Measurements from ENCODE around the gene PLXNA4.

The PLXNA4 gene

DNA sequence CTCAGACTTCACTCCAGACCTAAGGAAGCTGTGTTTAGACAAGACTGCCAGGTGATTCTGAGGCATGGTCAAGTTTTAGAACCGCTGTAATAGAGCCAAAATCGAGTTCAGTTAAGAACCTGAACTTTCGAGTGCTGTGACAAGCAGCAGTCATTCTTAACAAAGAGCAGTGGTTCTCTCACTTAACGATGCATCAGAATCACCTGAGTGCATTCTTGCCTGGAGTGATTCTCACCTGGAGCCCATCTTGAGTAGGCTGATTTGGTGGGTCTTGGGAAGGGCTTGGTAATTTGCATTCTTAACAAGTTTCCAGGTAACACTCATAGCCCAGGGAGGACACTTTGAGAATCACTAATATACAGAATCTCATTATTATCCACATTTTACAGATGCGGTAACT lies 44.7 kb downstream of the PLXNA4 start:
- no peak for TF ChIP-seq JUND (IDR thresholded peaks at IDR 0.05; ENCODE audit: low read depth)
- DNase-seq (ENCODE audit: low read depth in 1 of 2, low spot score in 1 of 2) = no peak
- in situ Hi-C loops (cut with HindIII; ENCODE audit: low pct_unique_long_range_greater_than_20kb, low sequenced_read_pairs) = no loop called here

DNA sequence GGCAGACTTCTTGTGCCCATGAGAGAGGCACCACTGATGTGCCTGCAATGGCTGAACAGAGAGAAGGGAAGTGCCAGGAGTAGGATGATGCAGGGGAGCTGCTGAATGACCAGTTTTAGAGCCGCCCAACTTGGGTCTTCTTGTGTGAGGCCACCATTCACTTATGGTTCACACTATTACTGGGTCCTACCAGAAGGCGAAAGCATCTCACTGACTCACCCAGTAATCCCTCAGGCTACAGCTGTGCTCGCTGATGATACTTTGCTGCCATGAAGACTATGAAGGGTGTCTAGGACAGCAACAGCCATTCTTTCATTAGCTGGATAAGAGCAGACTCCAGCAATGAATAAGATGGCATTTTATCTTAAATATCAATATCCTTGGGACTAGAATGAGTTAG lies 47.6 kb downstream of the PLXNA4 start:
- TF ChIP-seq JUND (IDR thresholded peaks at IDR 0.05; ENCODE audit: low read depth) = no peak
- in situ Hi-C loops (cut with HindIII; ENCODE audit: low pct_unique_long_range_greater_than_20kb, low sequenced_read_pairs) = no loop called here
- DNase-seq (ENCODE audit: low read depth in 1 of 2, low spot score in 1 of 2) = no peak

DNA sequence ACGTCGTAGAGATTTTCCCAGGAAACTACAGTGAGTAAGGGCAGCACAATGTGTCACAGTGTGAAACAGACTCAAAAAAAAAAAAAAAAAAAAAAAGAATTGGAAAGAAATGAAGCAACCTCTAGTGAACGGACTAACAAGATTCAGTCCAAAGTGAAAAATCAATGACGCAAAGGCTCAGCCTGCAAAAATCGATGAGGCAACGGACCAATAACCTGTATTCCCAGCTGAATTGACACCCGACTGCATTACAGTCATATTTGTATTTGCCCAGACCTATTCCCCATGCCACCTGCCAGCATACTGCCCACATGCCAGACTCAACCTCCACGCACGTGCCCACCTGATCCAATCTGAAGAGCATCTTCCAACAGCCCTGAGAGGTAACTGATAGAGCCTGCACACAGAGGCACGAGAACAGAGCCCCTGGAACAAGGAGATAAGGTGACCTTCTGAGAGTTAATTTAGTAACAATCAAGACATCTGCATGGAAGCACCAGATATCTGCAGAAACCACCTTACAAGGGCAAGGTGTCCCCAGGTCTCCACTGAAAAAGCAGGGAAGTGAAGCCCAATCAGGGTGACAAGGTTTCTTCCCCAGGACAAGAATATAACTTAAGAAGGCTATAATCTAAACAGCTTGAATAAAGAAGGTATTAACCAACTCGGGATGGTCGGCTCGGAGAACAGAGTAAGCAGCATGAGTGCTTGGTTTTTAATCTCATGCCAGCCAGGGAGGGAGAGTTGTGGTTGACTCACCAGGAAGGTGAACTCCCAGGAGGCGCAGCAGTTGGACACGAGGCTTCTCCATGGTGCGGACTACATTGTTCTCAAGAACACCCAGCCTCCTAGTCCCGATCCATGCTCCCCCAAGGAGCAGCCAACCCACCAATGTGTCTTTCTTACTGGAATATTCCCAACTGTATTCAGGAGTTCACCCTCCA lies 48.5 kb downstream of the PLXNA4 start:
- TF ChIP-seq JUND (IDR thresholded peaks at IDR 0.05; ENCODE audit: low read depth) = no peak
- in situ Hi-C loops (cut with HindIII; ENCODE audit: low pct_unique_long_range_greater_than_20kb, low sequenced_read_pairs) = no loop called here
- no peak for DNase-seq (ENCODE audit: low read depth in 1 of 2, low spot score in 1 of 2)

DNA sequence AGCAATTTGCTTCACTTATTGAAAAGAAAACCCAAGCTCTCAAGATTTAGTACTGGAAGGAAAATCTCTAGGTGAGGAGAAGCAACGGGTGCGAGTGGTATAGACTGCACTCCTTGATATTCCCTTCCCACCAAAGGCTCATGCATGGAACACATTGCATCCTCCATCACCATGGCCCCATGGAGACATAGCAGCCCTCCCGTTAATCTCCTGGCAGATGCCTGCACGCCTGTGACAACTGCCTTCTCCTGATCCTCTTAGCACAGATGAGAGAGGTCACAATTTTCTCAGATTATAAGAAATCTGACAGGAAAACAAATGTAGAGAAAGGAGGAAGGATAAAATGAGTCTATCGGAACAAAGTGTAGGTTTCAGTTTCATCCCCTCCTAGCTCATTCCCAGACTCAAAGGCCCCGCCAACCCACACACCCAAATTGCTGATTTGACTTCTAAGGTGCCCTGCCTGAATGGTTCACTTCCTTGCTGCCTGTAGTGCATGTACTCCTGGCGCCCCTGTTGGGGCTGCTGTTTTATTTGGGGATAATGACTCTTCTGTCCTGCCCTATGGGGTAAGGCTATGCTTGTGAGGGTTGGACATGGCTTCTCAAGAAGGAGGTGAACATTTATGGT lies 50.0 kb downstream of the PLXNA4 start:
- no peak for TF ChIP-seq JUND (IDR thresholded peaks at IDR 0.05; ENCODE audit: low read depth)
- DNase-seq (ENCODE audit: low read depth in 1 of 2, low spot score in 1 of 2) = no peak
- in situ Hi-C loops (cut with HindIII; ENCODE audit: low pct_unique_long_range_greater_than_20kb, low sequenced_read_pairs) = no loop called here

DNA sequence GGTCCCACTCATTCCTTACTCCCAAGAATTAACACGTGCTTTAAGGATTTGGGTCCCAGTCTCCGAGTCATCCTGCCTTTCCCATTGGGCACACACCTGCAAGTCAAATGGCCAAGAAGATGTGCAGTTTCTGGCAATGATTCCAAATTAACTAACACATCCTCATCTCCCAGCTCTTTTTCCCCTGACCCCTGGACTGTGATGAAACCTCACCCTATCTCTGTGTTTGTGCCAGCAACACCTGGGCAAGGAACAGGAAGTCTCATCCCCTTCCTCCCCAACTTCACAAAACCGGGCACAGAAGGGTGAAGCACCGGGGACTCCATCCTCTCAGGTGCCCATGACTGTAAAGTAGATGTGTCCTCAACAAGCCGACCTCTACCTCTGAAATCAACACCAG lies 54.8 kb downstream of the PLXNA4 start:
- no peak for TF ChIP-seq JUND (IDR thresholded peaks at IDR 0.05; ENCODE audit: low read depth)
- in situ Hi-C loops (cut with HindIII; ENCODE audit: low pct_unique_long_range_greater_than_20kb, low sequenced_read_pairs) = no loop called here
- DNase-seq (ENCODE audit: low read depth in 1 of 2, low spot score in 1 of 2) = no peak

DNA sequence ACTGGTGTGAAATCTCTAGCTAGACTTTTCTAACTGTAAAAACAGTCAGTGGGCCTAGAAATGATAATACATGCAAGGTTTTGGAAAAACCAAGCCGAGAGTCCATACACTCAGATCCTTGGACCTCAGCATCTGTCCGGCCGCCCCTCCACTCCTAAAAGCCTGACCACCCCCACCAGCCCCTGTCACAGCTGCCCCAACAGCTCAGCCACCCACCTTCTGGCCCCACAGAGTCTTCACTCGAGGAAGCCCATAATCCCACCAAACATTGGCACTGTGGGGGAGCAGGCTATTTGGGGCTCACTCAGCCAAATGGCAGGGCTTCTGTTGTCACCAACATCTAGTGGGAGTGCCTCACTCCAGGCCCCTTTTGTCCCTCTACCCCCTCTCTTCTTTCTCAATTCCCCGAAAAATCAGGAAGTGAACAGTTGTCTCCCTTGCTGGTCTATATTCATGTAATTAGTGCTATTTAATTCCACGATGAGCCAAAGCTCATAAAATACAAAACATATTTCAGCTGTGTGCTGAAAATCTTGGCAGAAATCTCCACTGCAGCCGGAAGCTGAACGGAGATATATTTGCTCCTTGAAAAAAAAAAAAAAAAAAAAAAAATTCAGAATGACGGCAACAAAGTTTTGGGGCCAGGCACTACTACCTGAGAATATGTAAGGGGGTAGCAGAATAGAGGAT lies 55.5 kb downstream of the PLXNA4 start:
- in situ Hi-C loops (cut with HindIII; ENCODE audit: low pct_unique_long_range_greater_than_20kb, low sequenced_read_pairs) = no loop called here
- no peak for TF ChIP-seq JUND (IDR thresholded peaks at IDR 0.05; ENCODE audit: low read depth)
- no peak for DNase-seq (ENCODE audit: low read depth in 1 of 2, low spot score in 1 of 2)

DNA sequence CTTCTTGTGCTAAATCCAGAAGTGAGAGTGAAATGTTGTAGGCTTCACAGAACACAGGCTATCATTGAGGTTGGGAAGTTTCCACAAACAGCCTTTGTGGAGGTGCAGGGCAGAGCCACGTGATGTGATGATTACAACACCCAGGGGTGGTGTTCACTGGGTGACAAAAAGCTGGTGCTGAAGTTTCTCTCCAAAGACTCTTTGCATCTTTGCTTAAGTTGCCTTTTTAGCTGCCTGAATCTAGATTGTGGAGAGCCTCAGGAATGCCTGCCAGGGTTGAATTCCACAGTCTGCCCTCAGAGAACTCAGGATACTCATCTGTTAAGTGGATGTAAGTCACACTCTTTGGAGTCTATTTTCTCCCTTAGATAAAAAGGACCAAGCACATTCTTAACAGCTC lies 56.3 kb downstream of the PLXNA4 start:
- in situ Hi-C loops (cut with HindIII; ENCODE audit: low pct_unique_long_range_greater_than_20kb, low sequenced_read_pairs) = no loop called here
- DNase-seq (ENCODE audit: low read depth in 1 of 2, low spot score in 1 of 2) = no peak
- no peak for TF ChIP-seq JUND (IDR thresholded peaks at IDR 0.05; ENCODE audit: low read depth)

DNA sequence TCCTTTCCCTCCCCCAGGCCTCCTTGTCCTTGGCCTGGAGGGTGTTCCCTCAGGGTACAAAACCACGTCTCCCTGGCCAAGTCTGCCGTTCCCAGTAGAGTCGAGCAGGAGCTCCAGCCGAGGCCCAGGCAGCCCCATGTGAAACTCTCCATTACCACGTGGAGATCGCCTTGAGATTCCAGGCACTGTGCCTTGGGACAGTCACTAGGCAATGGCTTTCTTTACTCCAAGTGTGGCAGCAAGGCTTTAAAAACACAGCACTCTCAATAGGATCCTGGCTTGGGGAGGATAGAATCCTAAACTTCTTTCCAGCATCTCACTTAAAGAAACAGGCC lies 57.5 kb downstream of the PLXNA4 start:
- in situ Hi-C loops (cut with HindIII; ENCODE audit: low pct_unique_long_range_greater_than_20kb, low sequenced_read_pairs) = no loop called here
- no peak for DNase-seq (ENCODE audit: low read depth in 1 of 2, low spot score in 1 of 2)
- no peak for TF ChIP-seq JUND (IDR thresholded peaks at IDR 0.05; ENCODE audit: low read depth)

DNA sequence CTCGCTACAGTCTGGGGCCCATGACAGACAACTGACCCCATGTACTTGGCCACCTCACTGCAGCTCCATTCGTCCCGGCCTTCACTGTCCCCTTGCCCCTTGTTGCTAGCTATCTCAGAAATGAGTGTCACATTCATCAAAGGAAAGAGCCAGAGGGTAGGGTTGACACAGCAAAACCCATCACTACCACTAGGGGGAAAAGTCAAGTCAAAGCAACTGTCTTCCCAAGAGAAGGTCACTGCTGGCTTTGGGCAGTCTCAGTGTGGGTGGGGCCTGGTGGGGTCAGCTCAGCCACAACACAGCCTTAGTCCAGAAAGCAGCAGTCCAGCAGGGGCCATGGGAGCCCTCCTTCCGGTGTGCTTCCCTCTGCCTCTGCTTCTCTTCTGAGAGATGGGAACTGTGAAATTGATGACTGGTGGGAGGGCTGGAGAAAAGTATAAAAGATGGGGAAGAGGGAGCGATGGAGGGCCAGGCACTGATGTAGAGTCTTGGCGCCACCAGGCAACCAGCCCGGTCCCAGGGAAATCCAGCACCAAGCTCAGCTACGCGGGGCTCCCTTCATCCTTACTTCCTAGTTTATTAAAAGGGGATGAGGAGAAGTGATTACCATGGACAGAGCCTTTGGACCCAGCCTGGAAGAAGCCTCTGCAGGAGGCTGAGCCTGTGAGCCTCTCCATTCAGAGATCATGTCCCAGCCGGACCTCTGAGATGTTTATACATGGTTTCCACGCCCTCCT lies 58.0 kb downstream of the PLXNA4 start:
- in situ Hi-C loops (cut with HindIII; ENCODE audit: low pct_unique_long_range_greater_than_20kb, low sequenced_read_pairs) = no loop called here
- DNase-seq (ENCODE audit: low read depth in 1 of 2, low spot score in 1 of 2) = peak in 1 of 2 experiments; percentile 3
- TF ChIP-seq JUND (IDR thresholded peaks at IDR 0.05; ENCODE audit: low read depth) = no peak

DNA sequence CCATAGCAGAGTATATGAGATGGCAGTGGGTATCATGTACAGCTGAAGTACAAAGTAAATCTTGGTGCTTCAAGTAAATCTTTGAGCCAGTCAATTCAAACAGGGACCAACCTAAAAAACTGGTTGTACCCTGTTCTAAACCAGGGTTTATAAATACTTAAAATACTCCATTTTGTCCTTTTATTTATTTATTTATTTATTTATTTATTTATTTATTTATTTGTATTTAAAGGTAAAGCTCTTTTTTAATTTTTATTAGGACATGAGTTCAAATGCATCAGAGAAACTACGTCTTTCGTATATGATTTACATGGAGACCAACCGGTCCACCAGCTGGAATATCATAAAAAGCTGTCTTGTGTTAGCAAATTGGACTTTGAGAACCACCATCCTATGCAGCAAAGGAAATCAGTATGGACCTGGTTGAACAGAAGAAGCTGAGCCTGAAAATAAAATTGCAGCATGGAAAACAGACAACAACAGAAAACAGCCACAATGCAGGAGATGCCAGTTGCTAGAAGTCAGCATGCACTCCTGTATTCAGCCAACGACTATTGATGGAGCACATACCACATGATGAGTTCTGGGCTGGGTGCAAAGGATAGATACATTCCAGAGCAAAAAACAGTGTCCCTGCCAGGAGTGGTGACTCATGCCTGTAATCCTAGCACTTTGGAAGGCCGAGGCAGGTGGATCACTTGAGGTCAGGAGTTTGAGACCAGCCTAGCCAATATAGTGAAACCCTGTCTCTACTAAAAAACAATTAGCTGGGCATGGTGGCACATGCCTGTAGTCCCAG lies 60.0 kb downstream of the PLXNA4 start:
- in situ Hi-C loops (cut with HindIII; ENCODE audit: low pct_unique_long_range_greater_than_20kb, low sequenced_read_pairs) = no loop called here
- no peak for TF ChIP-seq JUND (IDR thresholded peaks at IDR 0.05; ENCODE audit: low read depth)
- no peak for DNase-seq (ENCODE audit: low read depth in 1 of 2, low spot score in 1 of 2)

DNA sequence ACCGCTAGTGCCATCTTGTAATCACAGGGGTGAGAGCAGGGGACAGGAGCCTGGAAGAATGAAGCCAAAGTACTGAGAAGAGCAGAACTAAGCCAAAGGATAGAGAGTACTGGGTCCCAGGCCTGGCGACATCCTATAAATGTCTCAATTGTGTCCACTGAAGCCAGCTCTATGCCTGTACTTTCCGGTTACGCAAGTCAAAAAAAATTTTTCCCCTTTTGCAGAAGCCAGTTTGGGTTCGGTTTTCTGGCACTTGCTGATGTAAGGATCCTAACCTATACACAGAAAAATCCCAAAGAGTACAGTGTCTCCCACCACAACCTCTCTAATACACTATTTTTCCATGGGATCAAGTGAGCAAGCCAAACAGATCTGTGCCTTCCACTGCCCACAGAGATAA lies 61.1 kb downstream of the PLXNA4 start:
- no peak for TF ChIP-seq JUND (IDR thresholded peaks at IDR 0.05; ENCODE audit: low read depth)
- in situ Hi-C loops (cut with HindIII; ENCODE audit: low pct_unique_long_range_greater_than_20kb, low sequenced_read_pairs) = no loop called here
- no peak for DNase-seq (ENCODE audit: low read depth in 1 of 2, low spot score in 1 of 2)

DNA sequence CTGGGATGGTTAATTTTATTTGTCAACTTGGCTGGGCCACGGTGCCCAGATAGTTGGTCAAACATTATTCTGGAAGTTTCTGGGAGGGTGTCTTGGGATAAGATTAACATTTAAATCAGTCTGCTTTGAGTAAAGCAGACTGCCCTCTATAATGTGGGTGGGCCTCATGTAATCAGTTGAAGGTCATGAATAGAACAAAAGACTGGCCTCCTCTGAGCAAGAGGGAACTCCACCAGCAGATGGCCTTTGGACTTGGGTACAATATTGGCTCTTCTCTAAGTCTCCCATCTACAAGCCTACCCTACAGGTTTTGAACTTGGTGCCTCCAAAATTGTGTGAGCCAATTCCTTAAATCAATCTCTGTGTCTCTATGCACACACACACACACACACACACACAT lies 61.8 kb downstream of the PLXNA4 start:
- DNase-seq (ENCODE audit: low read depth in 1 of 2, low spot score in 1 of 2) = no peak
- TF ChIP-seq JUND (IDR thresholded peaks at IDR 0.05; ENCODE audit: low read depth) = no peak
- in situ Hi-C loops (cut with HindIII; ENCODE audit: low pct_unique_long_range_greater_than_20kb, low sequenced_read_pairs) = no loop called here
